ENCODE measurements around the gene OR2L5. TPM values are rescaled to one million over a fixed set of nuclear protein-coding genes. Genes with fewer than 3 reads are reported as not detected.

Gene OR2L5
- total RNA-seq, 1 experiment from 2014 or later: not detected

DNA sequence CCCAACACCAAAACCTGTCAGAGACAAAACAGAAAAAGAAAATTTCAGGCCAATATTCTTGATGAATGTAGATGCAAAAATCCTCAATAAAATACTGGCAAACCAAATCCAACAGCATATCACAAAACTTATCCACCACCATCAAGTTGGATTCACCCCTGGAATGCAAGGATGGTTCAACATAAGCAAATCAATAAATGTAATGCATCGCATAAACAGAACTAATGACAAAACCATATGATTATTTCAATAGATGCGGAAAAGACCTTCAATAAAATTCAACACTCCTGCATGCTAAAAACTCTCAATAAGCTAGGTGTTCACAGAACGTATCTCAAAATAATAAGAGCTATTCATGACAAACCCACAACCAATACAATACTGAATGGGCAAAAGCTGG, 3.8 kb upstream of the OR2L5 start:
- H3K27ac ChIP-seq (ENCODE audit: insufficient read length, low read depth, low read length): no peak overlapping the region
- no peak overlapping the region for H2AFZ ChIP-seq (ENCODE audit: low read length)
- no peaks in the 10 kb centered on the region for H3K27me3 ChIP-seq (ENCODE audit: insufficient read depth, low read length)
- H3K79me2 ChIP-seq (ENCODE audit: insufficient read depth, low read length): no peaks in the 10 kb centered on the region
- Mint-ChIP-seq H3K27me3 (ENCODE audit: low read depth) (no peaks in the 10 kb centered on the region; the same call in 1 of the 2 replicates), H3K27ac (no peak overlapping the region), H3K4me1 (no peaks in the 10 kb centered on the region), H3K9me3 (peaks cover 82 to 87% of the 10 kb centered on the region in 2 experiments), H3K4me3 (no peak overlapping the region), H3K36me3 (ENCODE audit: insufficient read depth in 1 of 3, low read depth in 3 of 3) (peaks cover 0 to 27% (median 8%) of the 10 kb centered on the region in 3 experiments; a peak in 5 of 7 replicates)
- H3K4me1 ChIP-seq (ENCODE audit: insufficient read depth, low read length): no peaks in the 10 kb centered on the region
- H2BK120ac ChIP-seq (ENCODE audit: low read depth, low read length, poor library complexity, severe bottlenecking): no peak overlapping the region
- no peaks in the 10 kb centered on the region for H4K20me1 ChIP-seq (ENCODE audit: control insufficient read depth, insufficient read depth, insufficient read length)
- H2BK20ac ChIP-seq (ENCODE audit: low read depth, low read length, poor library complexity, severe bottlenecking): no peak overlapping the region
- no peak overlapping the region for H2AK5ac ChIP-seq (ENCODE audit: insufficient read length, low read length)
- no peak overlapping the region for H2BK15ac ChIP-seq (ENCODE audit: low read depth, low read length)
- H3K4me2 ChIP-seq (ENCODE audit: insufficient read depth, insufficient read length, low read length): no peak overlapping the region
- no CpG with 5 or more reads among the region's 3 CpGs for WGBS (ENCODE audit: extremely low coverage, insufficient read length, low lambda C conversion rate)
- H4K8ac ChIP-seq (replicated peaks; ENCODE audit: insufficient read length, low read depth, low read length): no peak overlapping the region
- no peak overlapping the region for H4K91ac ChIP-seq (ENCODE audit: insufficient read length, low read depth, low read length)
- H4K5ac ChIP-seq (ENCODE audit: insufficient read length, low read depth, low read length): no peak overlapping the region
- no peak overlapping the region for H3K18ac ChIP-seq (ENCODE audit: insufficient read length, low read depth, low read length)
- H3K4ac ChIP-seq (ENCODE audit: low read depth, low read length): no peak overlapping the region
- H3K9me3 ChIP-seq (ENCODE audit: control insufficient read depth, low read depth, low read length): peaks cover 50% of the 10 kb centered on the region
- TF ChIP-seq, protein P1, sequence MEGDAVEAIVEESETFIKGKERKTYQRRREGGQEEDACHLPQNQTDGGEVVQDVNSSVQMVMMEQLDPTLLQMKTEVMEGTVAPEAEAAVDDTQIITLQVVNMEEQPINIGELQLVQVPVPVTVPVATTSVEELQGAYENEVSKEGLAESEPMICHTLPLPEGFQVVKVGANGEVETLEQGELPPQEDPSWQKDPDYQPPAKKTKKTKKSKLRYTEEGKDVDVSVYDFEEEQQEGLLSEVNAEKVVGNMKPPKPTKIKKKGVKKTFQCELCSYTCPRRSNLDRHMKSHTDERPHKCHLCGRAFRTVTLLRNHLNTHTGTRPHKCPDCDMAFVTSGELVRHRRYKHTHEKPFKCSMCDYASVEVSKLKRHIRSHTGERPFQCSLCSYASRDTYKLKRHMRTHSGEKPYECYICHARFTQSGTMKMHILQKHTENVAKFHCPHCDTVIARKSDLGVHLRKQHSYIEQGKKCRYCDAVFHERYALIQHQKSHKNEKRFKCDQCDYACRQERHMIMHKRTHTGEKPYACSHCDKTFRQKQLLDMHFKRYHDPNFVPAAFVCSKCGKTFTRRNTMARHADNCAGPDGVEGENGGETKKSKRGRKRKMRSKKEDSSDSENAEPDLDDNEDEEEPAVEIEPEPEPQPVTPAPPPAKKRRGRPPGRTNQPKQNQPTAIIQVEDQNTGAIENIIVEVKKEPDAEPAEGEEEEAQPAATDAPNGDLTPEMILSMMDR (conservative IDR thresholded peaks at IDR 0.05): no peak
- H3K79me1 ChIP-seq (ENCODE audit: insufficient read depth, low read depth, low read length, poor library complexity, severe bottlenecking): no peaks in the 10 kb centered on the region
- no peak overlapping the region for H3K14ac ChIP-seq (ENCODE audit: insufficient read depth, low read length)
- no peak overlapping the region for H3T11ph ChIP-seq (ENCODE audit: low read length)
- H3K56ac ChIP-seq (ENCODE audit: insufficient read length, low read depth, low read length): no peak overlapping the region
- no peak overlapping the region for H2BK5ac ChIP-seq (ENCODE audit: insufficient read length, low read length)
- H2BK12ac ChIP-seq (ENCODE audit: insufficient read length, low read depth, low read length): no peak overlapping the region
- H3K23ac ChIP-seq (ENCODE audit: insufficient read length, low read depth, low read length): no peak overlapping the region
- H3K9ac ChIP-seq (ENCODE audit: extremely low read depth, insufficient read length, low read length): no peak overlapping the region
- H3K23me2 ChIP-seq (ENCODE audit: insufficient read length, low read depth, low read length, poor library complexity, severe bottlenecking): no peaks in the 10 kb centered on the region
- no peak for DNase-seq

All from H9 (cell line).